ENCODE measurements around the gene ARMC8.

ARMC8 gene

GRCh38 chr3:138249636-138250035 is 62.5 kb downstream of the ARMC8 start:
- DNase-seq (ENCODE audit: low read depth in 2 of 2), result no peak

GRCh38 chr3:138253609-138254008 is 66.5 kb downstream of the ARMC8 start:
- no peak for DNase-seq (ENCODE audit: low read depth in 2 of 2)

- no peak for DNase-seq (ENCODE audit: low read depth in 2 of 2)
Measured at GRCh38 chr3:138254216-138254615, 67.1 kb downstream of the ARMC8 start.

- no peak for DNase-seq (ENCODE audit: low read depth in 2 of 2)
Measured at GRCh38 chr3:138256022-138256421, 68.9 kb downstream of the ARMC8 start.

- no peak for DNase-seq (ENCODE audit: low read depth in 2 of 2)
Measured at GRCh38 chr3:138257986-138258385, 70.9 kb downstream of the ARMC8 start.

GRCh38 chr3:138259126-138259525 is 72.0 kb downstream of the ARMC8 start:
- no peak for DNase-seq (ENCODE audit: low read depth in 2 of 2)

GRCh38 chr3:138260611-138261010 is 73.5 kb downstream of the ARMC8 start:
- no peak for DNase-seq (ENCODE audit: low read depth in 2 of 2)

- no peak for DNase-seq (ENCODE audit: low read depth in 2 of 2)
Measured at GRCh38 chr3:138263104-138263503, 76.0 kb downstream of the ARMC8 start.

GRCh38 chr3:138265745-138266144 is 78.6 kb downstream of the ARMC8 start:
- no peak for DNase-seq (ENCODE audit: low read depth in 2 of 2)

- no peak for DNase-seq (ENCODE audit: low read depth in 2 of 2)
Measured at GRCh38 chr3:138267083-138267482, 80.0 kb downstream of the ARMC8 start.

- no peak for DNase-seq (ENCODE audit: low read depth in 2 of 2)
Measured at GRCh38 chr3:138270245-138270644, 83.1 kb downstream of the ARMC8 start.

GRCh38 chr3:138271189-138271794 is 84.2 kb downstream of the ARMC8 start:
- DNase-seq (ENCODE audit: low read depth in 2 of 2), result no peak

- no peak for DNase-seq (ENCODE audit: low read depth in 2 of 2)
Measured at GRCh38 chr3:138281561-138281960, 94.5 kb downstream of the ARMC8 start.

- DNase-seq (ENCODE audit: low read depth in 2 of 2), result no peak
Measured at GRCh38 chr3:138282836-138283235, 95.7 kb downstream of the ARMC8 start.

- DNase-seq (ENCODE audit: low read depth in 2 of 2), result no peak
Measured at GRCh38 chr3:138284079-138284478, 97.0 kb downstream of the ARMC8 start.

GRCh38 chr3:138284957-138285477 is 97.9 kb downstream of the ARMC8 start:
- DNase-seq (ENCODE audit: low read depth in 2 of 2), result no peak

GRCh38 chr3:138289260-138289659 is 102.2 kb downstream of the ARMC8 start:
- no peak for DNase-seq (ENCODE audit: low read depth in 2 of 2)

- no peak for DNase-seq (ENCODE audit: low read depth in 2 of 2)
Measured at GRCh38 chr3:138289701-138290100, 102.6 kb downstream of the ARMC8 start.

GRCh38 chr3:138296639-138297038 is 109.5 kb downstream of the ARMC8 start:
- peak in 1 of 2 experiments; percentile 11 for DNase-seq (ENCODE audit: low read depth in 2 of 2)

GRCh38 chr3:138297059-138297607 is 110.0 kb downstream of the ARMC8 start:
- peak in 1 of 2 experiments; percentile 11 for DNase-seq (ENCODE audit: low read depth in 2 of 2)

- no peak for DNase-seq (ENCODE audit: low read depth in 2 of 2)
Measured at GRCh38 chr3:138297876-138298275, 110.8 kb downstream of the ARMC8 start.

GRCh38 chr3:138300647-138301046 is 113.5 kb downstream of the ARMC8 start:
- no peak for DNase-seq (ENCODE audit: low read depth in 2 of 2)

- DNase-seq (ENCODE audit: low read depth in 2 of 2), result no peak
Measured at GRCh38 chr3:138303474-138303873, 116.4 kb downstream of the ARMC8 start.

- DNase-seq (ENCODE audit: low read depth in 2 of 2), result no peak
Measured at GRCh38 chr3:138307899-138308298, 120.8 kb downstream of the ARMC8 start.
